Measurements from ENCODE around the gene SLC22A13.
"Not testable (repeated sequence)": the region's sequence is repeated elsewhere in the genome, so short reads cannot be mapped to it uniquely, and the experiment has no call there.

DNA sequence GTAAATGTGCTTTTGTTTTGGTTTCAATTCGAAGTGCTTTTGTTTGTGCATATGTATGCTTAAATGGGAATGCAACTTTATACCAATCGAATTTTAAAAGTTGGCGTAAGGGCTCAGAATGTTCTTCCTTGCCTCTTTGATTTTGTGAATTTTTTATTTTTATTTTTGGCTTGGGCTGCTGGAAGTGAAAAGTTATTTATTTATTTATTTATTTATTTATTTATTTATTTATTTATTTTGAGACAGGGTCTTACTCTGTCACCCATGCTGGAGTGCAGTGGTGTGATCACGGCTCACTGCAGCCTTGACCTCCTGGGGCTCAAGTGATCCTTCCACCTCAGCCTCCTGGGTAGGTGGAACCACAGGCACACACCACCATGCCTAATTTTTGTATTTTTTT lies 22.8 kb upstream of the SLC22A13 start:
- TF ChIP-seq, protein P1, sequence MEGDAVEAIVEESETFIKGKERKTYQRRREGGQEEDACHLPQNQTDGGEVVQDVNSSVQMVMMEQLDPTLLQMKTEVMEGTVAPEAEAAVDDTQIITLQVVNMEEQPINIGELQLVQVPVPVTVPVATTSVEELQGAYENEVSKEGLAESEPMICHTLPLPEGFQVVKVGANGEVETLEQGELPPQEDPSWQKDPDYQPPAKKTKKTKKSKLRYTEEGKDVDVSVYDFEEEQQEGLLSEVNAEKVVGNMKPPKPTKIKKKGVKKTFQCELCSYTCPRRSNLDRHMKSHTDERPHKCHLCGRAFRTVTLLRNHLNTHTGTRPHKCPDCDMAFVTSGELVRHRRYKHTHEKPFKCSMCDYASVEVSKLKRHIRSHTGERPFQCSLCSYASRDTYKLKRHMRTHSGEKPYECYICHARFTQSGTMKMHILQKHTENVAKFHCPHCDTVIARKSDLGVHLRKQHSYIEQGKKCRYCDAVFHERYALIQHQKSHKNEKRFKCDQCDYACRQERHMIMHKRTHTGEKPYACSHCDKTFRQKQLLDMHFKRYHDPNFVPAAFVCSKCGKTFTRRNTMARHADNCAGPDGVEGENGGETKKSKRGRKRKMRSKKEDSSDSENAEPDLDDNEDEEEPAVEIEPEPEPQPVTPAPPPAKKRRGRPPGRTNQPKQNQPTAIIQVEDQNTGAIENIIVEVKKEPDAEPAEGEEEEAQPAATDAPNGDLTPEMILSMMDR (optimal IDR thresholded peaks at IDR 0.05 in 1 of 3, IDR thresholded peaks at IDR 0.05 in 1 of 3, conservative IDR thresholded peaks at IDR 0.05 in 1 of 3; ENCODE audit: extremely low read depth in 1 of 3, insufficient read depth in 2 of 3, low read length in 3 of 3): not testable (repeated sequence)
- not testable (repeated sequence) for TF ChIP-seq EZH2 (IDR thresholded peaks at IDR 0.05; ENCODE audit: low read length)

All from keratinocyte (primary cell).